Ecto neural progenitor cell (in vitro differentiated cells): ENCODE data around the gene TPM1.

Experiments
- DNase-seq: peaks from one replicate; pipeline ENCODE4 v3.0.0-alpha.2; 2018; ENCODE audit warnings: low spot score

Gene TPM1

DNA sequence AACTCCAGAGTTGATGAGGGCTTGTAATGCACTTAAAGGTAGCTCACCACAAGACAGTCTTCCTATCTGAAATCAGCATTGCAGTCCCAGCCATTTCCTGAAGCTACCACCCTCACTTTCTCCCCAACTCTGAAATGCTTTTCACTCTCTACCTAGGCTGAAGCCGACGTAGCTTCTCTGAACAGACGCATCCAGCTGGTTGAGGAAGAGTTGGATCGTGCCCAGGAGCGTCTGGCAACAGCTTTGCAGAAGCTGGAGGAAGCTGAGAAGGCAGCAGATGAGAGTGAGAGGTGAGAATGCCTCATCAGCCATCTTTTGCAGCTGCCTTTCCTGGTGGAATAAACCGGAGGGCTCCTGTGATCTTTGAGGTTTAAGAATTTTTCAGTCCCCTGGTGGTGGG lies 14.3 kb downstream of the TPM1 start:
- DNase-seq, result no peak

DNA sequence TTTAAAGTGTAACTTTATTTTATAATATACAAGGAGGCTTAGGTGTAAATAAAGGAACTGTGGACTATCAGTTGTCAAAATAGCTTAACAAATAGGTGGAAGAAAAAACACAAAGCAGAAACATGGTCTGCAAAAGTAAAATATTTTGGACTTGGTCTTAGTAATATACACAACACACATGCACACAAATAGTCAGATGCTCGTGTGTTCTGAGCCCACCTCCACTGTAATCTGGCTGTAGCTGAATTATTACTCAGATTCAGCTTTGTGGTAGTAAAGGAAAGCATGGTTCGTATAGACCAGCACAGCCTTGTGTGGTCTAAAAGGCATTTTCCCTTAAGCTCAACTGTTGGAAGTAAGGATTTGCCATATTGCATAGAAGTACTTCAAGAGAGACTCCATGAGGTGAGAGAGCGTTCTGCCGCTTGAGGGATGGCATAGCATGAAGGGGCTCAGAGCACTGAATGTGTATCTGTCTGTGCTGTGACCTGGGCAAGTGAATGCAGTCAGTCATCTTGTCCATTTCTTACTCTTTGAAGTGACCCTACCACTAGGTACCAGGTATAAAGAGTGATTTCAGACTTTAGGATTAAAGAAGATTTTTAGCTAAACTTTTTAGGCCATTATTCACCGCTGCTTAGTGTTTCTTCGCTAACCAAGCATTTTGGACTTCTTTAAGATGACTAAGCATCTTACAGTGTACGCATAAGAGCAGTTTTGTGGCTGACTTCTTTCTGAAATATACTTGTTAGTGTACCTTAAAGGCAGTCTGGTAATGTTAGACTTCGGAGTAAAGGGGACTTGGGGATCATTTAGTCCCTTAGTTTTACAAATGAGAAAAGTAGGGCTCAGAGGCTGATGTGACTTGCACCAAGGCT lies 15.2 kb downstream of the TPM1 start:
- DNase-seq, result no peak

DNA sequence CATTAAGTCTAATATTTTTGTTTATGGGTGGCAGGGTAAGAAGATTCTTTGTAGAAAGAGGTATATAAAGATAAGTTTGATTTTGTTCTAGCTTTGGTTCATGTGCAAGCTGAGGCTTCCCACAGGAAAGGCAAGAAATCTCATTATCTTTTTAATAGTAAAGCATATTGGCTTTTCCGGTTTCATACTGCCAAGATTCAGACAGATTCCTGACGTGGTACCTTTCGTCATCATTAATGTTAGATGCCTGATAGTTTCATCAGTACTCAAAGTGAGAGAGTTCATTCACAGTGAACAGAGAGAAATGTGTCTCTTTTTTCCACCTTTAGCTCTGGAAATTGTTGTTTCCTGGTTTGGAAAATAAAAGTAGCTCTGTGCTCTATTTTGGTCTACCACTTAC lies 16.5 kb downstream of the TPM1 start:
- DNase-seq, result no peak

DNA sequence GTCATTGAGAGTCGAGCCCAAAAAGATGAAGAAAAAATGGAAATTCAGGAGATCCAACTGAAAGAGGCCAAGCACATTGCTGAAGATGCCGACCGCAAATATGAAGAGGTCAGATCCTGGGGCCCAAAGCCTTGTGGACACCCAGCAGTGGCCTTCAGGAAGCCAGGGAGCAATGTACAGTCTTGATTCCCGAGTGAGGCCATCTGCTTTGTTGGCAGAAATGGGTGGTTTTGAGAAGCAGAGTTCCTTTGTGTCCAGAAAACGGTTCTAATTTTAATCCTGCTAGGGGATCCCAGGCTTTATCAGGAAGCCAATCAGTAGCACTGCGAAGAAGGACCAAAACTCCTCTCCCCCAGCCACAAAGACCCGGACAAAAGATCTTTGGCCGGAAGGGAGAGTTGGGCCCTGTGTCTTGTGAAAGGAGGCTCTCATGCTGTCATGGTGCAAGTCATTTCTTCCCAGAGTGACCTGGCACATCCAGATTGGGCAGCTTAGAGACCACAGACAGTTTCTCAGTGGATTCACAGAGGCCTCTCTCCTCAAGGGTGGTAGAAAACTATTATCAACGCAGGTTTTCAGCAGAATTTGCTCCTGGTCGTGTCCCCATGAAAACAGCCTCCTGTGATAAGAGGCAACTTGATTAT lies 17.1 kb downstream of the TPM1 start:
- DNase-seq, result no peak

DNA sequence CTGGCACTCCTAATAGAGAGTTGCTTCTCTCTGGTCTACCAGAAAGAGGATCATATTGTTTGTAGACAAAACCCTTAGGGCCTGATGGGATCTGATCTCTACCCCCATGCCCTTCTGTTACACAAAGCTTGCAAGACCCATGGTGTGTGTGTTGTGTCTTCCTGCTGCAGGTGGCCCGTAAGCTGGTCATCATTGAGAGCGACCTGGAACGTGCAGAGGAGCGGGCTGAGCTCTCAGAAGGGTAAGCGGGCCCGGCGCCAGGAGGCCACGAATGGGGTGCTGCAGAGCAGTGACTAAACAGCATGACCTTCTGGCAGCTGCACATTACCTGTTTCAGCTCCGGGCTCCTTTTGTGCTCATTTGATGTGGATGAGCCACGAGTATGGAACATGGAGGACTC lies 18.2 kb downstream of the TPM1 start:
- no peak for DNase-seq

DNA sequence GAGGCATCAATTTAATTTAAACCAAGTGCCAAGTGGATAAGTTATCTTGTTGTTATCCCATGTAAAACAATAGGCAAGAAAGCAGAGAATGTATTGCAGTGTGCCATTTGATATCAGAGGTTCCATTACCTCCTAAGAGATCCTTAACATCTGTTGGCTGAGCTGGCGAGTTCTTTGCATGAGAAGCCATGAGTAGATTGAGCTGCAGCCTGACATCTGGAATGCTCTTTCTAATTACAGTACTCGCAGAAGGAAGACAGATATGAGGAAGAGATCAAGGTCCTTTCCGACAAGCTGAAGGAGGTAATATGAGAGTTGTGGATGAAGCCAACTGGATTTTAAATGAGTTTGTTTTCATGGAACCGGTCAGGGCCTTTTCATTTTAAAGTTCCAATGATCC lies 19.4 kb downstream of the TPM1 start:
- no peak for DNase-seq

DNA sequence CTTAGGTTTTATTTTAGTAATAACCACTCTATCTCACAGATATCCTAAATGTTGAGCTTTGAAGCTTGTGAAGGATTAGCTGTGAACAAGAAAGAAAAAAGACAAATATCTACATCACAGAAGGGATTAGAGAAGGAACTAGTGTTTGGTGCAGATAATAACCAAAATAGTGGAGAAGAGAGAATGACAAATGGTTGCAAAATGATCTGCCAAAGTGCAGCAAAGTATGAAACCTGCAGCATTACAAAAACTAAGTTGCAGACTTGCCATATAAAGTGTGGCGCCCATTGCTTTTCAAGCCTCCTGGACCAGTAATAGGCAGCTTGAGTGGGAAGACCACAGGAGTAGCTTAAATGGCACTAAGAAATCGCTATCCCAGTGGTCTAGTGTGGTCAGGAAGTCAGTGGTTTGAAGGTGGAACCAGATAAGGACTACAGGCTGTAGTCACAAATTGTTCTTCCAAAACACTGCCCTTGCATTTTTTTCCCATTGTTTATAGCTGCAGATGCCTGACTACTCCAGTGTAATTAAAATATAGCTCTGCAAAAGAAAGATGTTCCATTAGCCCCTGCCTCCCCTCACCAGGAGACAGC lies 20.7 kb downstream of the TPM1 start:
- no peak for DNase-seq

DNA sequence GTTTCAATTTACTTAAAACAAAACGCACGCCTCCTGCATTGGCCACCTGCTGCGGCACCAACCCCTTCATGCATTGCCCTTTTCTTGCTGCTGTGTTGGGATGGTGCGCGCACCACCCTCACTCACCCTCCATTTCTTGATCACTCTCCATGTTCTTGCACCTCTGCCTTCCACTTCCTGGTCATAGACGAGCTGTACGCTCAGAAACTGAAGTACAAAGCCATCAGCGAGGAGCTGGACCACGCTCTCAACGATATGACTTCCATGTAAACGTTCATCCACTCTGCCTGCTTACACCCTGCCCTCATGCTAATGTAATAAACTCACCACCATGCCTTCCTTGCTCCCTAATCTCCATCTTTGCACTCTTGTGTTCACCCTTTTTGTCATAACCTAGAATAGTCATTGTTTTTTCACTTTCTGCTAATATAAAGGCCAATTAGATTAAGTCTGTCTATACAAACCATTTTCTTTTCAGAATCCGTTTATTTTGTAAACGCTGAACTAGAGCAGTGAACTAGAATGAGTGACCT lies 21.4 kb downstream of the TPM1 start:
- no peak for DNase-seq

DNA sequence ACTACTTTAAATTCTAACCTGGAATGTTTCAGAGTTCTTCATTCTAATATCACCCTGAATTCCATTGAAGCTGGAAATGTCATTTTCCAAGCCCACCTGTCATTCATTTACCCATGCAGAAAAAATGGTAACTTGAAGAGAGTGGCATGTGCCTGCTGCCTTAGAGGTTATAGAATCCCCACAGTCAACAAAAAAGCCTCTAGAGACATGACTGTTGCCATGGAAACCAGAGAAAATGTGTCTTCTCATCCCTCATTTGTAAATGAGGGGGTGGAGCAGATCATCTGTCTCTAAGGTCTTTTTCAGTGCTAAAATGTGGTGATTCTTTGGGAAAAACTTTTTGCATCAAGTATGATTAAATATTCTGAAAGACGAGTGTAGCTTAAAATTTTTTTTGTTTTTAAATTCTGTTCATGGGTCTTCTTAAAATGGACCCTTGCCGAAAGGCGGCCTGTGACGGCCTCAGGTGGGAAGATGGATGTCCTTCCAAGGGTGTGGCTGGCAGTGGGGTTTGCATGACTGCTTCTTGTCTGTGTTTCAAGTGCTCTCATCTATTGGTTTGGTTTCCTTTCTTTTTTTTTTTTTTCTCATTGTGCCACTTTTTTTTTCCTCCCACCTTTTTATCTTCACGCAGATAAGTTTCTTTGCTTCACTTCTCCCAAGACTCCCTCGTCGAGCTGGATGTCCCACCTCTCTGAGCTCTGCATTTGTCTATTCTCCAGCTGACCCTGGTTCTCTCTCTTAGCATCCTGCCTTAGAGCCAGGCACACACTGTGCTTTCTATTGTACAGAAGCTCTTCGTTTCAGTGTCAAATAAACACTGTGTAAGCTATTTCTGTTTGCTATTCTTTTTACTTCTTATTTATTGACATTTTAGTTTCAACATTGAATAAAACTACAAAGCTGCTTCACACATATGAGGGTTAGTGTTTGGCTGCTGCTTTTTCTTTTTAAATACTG lies 23.0 kb downstream of the TPM1 start:
- DNase-seq, result no peak

DNA sequence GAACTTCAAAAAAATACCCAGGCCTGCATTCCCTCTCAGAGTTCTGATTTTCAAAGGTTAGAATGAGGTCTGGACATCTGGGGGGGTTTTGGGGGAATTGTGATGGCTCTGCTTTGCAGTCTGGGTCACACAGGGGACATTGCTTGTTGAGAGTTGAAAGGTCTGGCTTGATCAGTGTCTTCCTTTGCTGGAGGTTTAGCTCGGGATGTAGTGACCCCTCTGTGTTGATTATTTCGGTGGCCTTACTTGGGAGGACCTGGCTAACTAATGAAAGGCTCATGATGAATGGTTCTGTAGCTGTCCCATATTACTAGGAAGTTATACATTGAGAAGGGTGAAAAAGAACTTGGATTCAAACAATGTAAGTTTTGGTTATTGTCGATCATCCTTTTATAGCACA lies 23.7 kb downstream of the TPM1 start:
- DNase-seq, result no peak

DNA sequence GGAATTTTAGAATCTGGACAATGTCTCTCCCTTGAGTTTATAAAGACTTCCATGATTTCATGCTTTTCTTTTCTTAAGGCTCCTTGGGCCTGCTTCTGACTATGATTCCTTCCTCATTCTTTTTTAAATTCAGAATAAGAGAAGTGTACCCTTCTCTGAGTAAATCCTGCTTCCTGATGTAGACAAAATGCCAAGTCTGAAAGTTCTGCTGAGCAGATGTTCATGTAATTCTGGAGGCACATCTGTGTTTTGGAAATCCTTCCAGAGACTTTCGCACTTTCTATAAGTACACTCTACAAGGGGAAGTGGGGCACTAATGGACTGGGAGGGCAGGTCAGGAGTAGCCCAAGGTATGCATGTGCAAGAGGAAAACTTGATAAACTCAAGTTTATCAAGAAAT lies 24.8 kb downstream of the TPM1 start:
- no peak for DNase-seq

DNA sequence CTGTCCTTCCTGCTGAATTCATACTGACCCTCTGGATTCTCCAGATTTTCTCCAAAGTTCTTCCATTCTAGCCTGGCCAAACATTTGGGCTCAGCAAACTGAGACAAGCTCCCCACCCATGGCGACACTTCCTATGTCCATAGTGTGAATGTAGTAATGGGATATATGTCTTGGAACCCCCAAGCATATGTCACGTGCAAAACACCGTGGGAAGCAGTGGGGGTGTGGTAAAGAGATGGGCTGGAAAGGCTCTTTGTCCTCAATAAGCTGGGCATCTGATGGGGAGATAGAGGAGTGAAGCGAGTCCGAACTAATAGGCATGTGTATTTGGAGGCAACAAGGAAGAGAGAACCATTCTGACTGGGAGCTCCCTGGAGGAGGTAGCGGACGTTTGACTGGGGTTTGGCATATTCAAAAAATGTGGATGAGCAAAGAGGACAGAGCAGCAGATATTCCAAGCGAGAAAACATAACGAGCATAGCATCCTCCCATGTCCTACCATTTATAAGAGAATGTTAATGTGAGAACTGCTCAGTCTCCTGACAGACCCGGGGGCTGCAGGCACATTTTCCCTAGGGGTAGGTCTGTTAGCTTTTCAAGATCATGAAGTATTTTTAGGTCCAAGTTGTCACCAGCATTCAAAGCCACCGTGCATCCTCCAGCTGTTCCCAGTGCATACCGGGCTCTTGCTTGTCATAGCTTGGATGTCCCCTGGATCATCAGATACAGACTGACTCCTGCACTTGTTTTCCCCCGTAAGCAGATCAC lies 25.6 kb downstream of the TPM1 start:
- DNase-seq, result no peak

DNA sequence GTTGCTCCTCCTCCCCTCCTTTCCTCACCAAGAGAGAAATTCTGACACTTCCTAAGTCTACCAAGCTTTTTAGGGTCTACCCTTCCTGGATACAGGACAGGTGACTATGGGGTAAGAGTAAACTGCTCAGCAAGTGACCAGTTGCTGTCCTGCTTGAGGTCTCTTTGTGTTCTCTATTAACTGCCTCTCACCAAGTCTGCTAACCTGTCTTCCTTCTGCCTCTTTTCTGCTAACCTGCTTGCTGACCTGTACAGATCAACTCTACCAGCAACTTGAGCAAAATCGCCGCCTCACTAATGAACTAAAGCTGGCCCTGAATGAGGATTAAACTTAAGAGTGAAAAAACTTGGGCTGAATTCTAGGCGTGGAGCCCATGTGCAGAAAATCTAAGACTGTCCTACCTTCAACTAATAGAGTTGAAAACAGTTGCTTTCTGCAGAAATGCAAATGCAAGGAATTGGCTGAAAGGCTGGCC lies 27.1 kb downstream of the TPM1 start:
- DNase-seq, result no peak

DNA sequence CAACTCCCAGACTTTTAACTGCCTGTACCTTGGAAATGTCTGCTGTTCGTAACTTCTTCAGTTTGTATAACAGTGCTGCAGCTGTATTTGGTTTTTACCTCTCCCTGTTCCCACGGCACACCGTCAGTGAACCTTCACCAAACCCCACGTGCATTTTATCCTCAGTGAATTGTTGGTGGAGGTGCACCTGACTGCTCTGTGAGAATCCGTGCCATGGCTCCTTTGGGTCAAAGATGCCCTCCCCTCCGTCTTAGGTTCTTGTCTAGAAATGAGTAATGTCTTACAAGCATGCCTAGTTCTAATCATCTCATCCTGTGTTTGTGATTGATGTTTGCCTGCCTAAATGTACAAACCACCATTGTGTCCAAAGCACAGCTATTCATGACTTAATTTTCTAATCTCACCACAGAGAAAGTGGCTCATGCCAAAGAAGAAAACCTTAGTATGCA lies 28.2 kb downstream of the TPM1 start:
- no peak for DNase-seq

DNA sequence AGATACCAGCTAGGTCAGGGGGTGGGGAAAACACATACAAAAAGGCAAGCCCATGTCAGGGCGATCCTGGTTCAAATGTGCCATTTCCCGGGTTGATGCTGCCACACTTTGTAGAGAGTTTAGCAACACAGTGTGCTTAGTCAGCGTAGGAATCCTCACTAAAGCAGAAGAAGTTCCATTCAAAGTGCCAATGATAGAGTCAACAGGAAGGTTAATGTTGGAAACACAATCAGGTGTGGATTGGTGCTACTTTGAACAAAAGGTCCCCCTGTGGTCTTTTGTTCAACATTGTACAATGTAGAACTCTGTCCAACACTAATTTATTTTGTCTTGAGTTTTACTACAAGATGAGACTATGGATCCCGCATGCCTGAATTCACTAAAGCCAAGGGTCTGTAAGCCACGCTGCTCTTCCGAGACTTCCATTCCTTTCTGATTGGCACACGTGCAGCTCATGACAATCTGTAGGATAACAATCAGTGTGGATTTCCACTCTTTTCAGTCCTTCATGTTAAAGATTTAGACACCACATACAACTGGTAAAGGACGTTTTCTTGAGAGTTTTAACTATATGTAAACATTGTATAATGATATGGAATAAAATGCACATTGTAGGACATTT lies 28.9 kb downstream of the TPM1 start:
- no peak for DNase-seq

DNA sequence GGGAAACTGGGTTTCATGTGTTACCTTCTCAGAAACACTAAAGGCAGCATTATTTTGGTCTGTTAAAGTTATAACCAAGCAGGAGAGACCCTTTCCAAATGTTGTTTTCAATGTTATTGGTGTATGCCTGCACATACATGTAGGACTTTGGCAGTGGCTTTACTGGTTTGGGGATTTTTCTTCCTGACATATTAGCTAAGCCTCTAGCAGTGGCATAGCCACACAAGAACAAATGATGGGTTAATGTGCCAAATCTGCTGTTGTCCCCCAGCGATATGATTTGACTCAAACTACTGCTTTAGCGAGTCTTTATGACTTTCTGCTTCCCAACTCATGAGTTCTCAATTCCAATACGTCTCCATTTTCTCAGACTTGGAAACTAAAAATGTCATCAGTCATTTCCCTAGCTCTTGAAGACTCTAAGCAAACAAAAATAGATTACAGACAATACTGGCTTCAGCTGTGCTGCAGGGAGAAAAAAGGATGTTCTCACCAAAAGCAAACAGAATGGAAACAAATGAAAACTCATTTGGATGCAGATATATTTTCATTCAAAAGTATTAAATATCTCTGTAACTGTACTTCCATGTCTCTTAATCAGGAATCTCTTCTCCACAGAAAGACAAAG lies 29.6 kb downstream of the TPM1 start:
- no peak for DNase-seq

DNA sequence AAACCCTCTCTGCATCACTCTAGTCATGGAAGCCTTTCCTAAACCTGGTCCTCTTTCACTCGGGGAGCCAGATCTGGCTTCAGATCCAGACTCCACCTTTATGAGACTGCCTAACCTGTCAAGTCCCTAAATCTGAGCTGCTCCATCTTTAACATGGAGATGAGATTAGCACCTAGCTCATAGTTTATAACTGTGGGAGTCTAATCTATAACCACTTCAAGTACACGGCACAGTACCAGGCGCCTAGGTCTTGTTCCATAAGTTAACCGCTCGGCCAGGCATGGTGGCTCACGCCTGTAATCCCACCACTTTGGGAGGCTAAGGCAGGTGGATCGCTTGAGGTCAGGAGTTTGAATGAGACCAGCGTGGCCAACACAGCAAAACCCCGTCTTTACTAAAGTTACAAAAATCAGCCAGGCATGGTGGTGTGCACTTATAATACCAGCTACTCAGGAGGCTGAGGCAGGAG lies 30.3 kb downstream of the TPM1 start:
- DNase-seq, result no peak

DNA sequence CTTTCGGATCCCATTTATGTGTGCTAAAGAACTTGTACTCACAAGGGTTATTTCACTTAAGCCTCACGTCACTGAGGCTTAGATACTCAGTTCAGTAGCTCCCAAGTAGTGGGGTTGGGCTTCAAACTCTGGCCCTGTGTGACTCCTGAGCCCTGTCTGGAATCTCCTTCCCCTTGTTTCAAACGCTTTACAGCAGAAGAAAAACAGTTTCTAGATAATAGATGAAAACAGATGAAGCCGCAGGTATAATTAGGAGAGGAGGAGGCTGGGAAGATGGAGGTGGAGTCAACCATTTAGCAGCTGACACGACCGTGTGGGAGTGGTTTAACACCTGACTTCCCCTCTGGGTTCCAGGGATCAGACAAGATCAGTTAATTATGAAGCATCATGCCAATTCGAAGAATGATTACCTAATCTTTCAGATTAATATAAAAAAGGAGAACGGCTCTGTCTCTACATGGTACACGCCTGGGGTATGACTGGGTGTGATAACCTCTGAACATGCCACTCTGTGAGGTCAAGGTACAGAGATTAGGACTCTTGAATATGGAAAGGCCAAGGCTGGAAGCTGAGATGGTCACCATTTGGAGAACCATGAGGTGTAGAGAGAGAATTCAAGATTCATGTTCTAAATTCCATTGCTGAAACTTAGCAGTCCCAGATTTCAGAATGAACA lies 31.1 kb downstream of the TPM1 start:
- DNase-seq, result no peak
